GM11168 (cell line): ENCODE measurements around the gene GPS2.

Source experiments
- in situ Hi-C: fragments of 300-500 bp; cut with MboI; formaldehyde crosslinking; loops from one replicate; pipeline ENCODE4 v1.12.0; 2022; ENCODE audit warnings: low sequenced_read_pairs; ENCODE audit not compliant: unreplicated experiment

GPS2 gene

GRCh38 chr17:7262935-7263800, 52.0 kb downstream of the GPS2 start:
- in situ Hi-C loops: no loop called here
